ENCODE measurements around the gene AP5B1. TPM values are rescaled to one million over a fixed set of nuclear protein-coding genes. Genes with fewer than 3 reads are reported as not detected.

AP5B1 gene
- total RNA-seq, 1 experiment from 2014 or later = 19.5 TPM

- POLR2A ChIA-PET = no interaction called here
- no peaks in the 10 kb centered on the region for H3K9me2 ChIP-seq (ENCODE audit: insufficient read depth)
- no peak overlapping the region for H3K27ac ChIP-seq (ENCODE audit: low read depth, low read length)
- no peaks in the 10 kb centered on the region for H4K20me1 ChIP-seq (ENCODE audit: insufficient read depth)
- RAD21 ChIA-PET (ENCODE audit: low non-redundant PET in 1 of 2, low total read pairs in 2 of 2, uncharacterized antibody in 2 of 2, unreplicated experiment in 2 of 2) = no interaction called here
- H3K36me3 ChIP-seq (ENCODE audit: control insufficient read depth in 1 of 2, insufficient read depth in 2 of 2, low read length in 2 of 2) = peaks cover 12 to 20% of the 10 kb centered on the region in 2 experiments; a peak in 3 of 4 replicates
- CTCF ChIA-PET = no interaction called here
- H3K4me3 ChIP-seq (replicated peaks in 1 of 2; ENCODE audit: low read depth in 1 of 2, low read length in 2 of 2) = no peak overlapping the region
- DNase-seq (ENCODE audit: low read depth, low spot score) = no peak
- no peak overlapping the region for H3K9ac ChIP-seq (ENCODE audit: low read length)
- peaks cover 41 to 46% of the 10 kb centered on the region in 2 experiments for H3K4me1 ChIP-seq (ENCODE audit: control insufficient read depth in 1 of 2, insufficient read depth in 2 of 2, low read length in 2 of 2)
- H3K9me3 ChIP-seq (ENCODE audit: control insufficient read depth in 1 of 2, insufficient read depth in 1 of 2, low read depth in 1 of 2, low read length in 2 of 2) = no peaks in the 10 kb centered on the region
- no peaks in the 10 kb centered on the region for H3K27me3 ChIP-seq (ENCODE audit: insufficient read depth, low read length)
- H3K4me2 ChIP-seq (ENCODE audit: low read length) = no peak overlapping the region
- peaks cover 29% of the 10 kb centered on the region; the same call in 1 of the 2 replicates for H3K79me2 ChIP-seq (ENCODE audit: insufficient read depth, low read length)
- BruUV-seq (replicated peaks) = no TSS peak
- intact Hi-C loops (cut with micrococcal nuclease) = no loop called here
- no peak overlapping the region for H2AFZ ChIP-seq (ENCODE audit: low read depth, low read length, poor library complexity, severe bottlenecking)
- TF ChIP-seq EZH2 (IDR thresholded peaks at IDR 0.05) = no peak
- no peak for TF ChIP-seq POLR2AphosphoS5 (IDR thresholded peaks at IDR 0.05; ENCODE audit: low read depth, low read length)
- TF ChIP-seq REST (IDR thresholded peaks at IDR 0.05; ENCODE audit: low read depth) = no peak
- no peak for TF ChIP-seq ZFX (IDR thresholded peaks at IDR 0.05)
- TF ChIP-seq EGR1 (IDR thresholded peaks at IDR 0.05; ENCODE audit: low read depth) = no peak
- no peak for TF ChIP-seq FOSL1 (IDR thresholded peaks at IDR 0.05; ENCODE audit: low read depth)
- no peak for TF ChIP-seq SP1 (IDR thresholded peaks at IDR 0.05; ENCODE audit: low read depth)
- no peak for TF ChIP-seq ZNF274 (IDR thresholded peaks at IDR 0.05; ENCODE audit: low read depth, low read length)
- no peak for TF ChIP-seq SIN3A (IDR thresholded peaks at IDR 0.05; ENCODE audit: low read depth)
- TF ChIP-seq, protein P1, sequence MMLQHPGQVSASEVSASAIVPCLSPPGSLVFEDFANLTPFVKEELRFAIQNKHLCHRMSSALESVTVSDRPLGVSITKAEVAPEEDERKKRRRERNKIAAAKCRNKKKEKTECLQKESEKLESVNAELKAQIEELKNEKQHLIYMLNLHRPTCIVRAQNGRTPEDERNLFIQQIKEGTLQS (IDR thresholded peaks at IDR 0.05) = no peak
- TF ChIP-seq EZH2phosphoT487 (IDR thresholded peaks at IDR 0.05; ENCODE audit: borderline replicate concordance) = no peak
- no peak for TF ChIP-seq YY1 (IDR thresholded peaks at IDR 0.05; ENCODE audit: extremely low read depth, insufficient replicate concordance, low read depth, low read length)
- TF ChIP-seq TCF7L2 (IDR thresholded peaks at IDR 0.05; ENCODE audit: borderline replicate concordance, extremely low read depth, insufficient read depth, insufficient read length) = no peak
- TF ChIP-seq POLR2A (IDR thresholded peaks at IDR 0.05; ENCODE audit: borderline replicate concordance, extremely low read depth, insufficient read depth, insufficient read length) = no peak
- TF ChIP-seq CTCF (IDR thresholded peaks at IDR 0.05 in 2 of 3, conservative IDR thresholded peaks at IDR 0.05 in 1 of 3; ENCODE audit: borderline replicate concordance in 1 of 3, insufficient read depth in 1 of 3, low read depth in 2 of 3, low read length in 2 of 3) = no peak
- no peak for TF ChIP-seq CBX3 (IDR thresholded peaks at IDR 0.05; ENCODE audit: low read depth)
- TF ChIP-seq CEBPB (IDR thresholded peaks at IDR 0.05; ENCODE audit: low read depth) = no peak
- TF ChIP-seq ELF1 (IDR thresholded peaks at IDR 0.05; ENCODE audit: borderline replicate concordance, low read depth) = no peak
- ATAC-seq = no peak
These were observed 14.1 kb upstream of the AP5B1 start for GRCh38 chr11:65794570-65795510.

All from HCT116 (cell line).